Measurements from ENCODE around the gene GIPC2.

- TF ChIP-seq POLR2AphosphoS5 (IDR thresholded peaks at IDR 0.05; ENCODE audit: low read depth, low read length) (no peak), POLR2A (IDR thresholded peaks at IDR 0.05; ENCODE audit: low read depth, low read length) (no peak)
These were observed 1.3 kb downstream of the GIPC2 start for GRCh38 chr1:78047106-78047505.

All from GM12891 (cell line).